ENCODE data around the gene DVL2. TPM values are rescaled to one million over a fixed set of nuclear protein-coding genes. Genes with fewer than 3 reads are reported as not detected.
A peak's percentile ranks its signal among the peaks of the same experiment; 100 is the strongest.

DVL2 gene
- total RNA-seq (2022) (44.8 and 45.7 TPM in 2 replicates), Bru-seq, nascent RNA (percentile 55 among the genes with signal in this experiment), BruChase-seq, experiment 1, labeled RNA remaining after a 6-hour chase (percentile 72 among the genes with signal in this experiment), BruChase-seq, experiment 2, labeled RNA remaining after a 2-hour chase (percentile 68 among the genes with signal in this experiment)
- long read RNA-seq, transcript DVL2-201 (15 exons, 3,018 nt) = major isoform, 17 of 36 reads
- long read RNA-seq, partial matches to known transcripts = 3 of 36 reads
- long read RNA-seq, other reads (novel, unspliced or antisense) = 16 of 36 reads

DNA sequence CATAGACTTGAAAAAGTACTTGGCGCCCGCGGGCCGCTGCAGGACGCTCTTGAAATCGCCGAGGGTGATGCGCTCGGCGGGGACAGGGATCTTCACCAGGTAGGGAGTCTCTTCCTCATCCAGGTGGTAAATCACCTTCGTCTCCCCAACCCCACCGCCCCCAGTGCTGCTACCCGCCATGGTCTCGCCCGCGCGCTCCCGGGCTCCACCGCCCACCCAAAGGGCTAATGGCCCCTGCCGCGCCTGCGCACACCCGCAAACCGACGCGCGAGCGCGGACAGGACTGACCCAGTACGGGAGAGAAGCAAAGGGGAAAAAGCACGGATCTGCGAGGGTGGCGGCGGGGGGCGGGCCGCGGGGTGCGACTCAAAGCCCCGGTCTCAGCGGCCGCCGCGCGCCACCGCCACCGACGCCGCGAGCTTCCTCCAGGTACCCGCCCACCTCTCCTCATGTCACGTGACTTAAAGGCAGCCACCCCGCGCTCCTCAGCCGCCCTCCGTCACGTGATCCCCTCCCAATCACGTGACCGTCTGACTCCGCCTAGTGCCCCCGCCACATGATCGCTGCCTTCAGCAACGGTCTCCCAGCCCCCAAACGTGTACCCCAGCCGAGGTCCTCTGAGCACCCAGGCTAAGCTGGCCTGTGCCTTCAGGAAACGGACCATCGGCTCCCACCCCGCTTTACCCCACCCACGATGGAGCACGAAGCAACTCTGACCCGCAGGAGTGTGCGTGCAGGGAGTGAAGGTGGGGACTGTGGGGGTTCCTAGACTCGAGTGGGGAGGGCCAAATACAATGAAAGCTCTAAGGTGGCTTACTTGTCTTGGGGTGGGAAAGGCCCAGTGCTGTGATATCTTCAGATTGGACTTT, at the start of gene DVL2:
DVL2 (minus strand) TSS at position 435 of the 869 bp plus-strand sequence; CDS start at position 180, 255 bp downstream.
- CTCF ChIA-PET = interaction anchor here (0.7 to 1.8 kb wide), 3 partner anchors 14 to 188 kb away, joined by 3 to 5 read pairs (median 3); partner anchors contain the start of genes ACADVL and DLG4
- BruUV-seq (replicated peaks) = no TSS peak

DNA sequence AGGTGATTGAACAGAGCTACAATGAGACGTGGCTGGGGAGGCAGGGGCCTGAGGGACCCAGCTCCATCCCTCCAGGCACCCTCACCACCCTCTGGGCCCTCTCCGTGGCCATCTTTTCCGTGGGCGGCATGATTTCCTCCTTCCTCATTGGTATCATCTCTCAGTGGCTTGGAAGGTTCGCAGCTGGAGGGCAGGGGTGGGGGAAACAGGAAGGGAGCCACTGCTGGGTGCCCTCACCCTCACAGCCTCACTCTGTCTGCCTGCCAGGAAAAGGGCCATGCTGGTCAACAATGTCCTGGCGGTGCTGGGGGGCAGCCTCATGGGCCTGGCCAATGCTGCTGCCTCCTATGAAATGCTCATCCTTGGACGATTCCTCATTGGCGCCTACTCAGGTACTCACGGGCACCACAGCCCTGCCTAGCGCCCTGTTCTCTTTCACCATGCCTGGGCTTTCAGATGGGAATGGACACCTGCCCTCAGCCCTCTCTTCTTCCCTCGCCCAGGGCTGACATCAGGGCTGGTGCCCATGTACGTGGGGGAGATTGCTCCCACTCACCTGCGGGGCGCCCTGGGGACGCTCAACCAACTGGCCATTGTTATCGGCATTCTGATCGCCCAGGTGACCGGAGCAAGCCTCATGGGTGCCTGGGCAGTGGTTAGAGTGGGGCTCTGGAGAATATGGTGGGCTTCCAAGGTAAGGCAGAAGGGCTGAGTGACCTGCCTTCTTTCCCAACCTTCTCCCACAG, 49.3 kb upstream of the DVL2 start:
- TF ChIP-seq, protein P1, sequence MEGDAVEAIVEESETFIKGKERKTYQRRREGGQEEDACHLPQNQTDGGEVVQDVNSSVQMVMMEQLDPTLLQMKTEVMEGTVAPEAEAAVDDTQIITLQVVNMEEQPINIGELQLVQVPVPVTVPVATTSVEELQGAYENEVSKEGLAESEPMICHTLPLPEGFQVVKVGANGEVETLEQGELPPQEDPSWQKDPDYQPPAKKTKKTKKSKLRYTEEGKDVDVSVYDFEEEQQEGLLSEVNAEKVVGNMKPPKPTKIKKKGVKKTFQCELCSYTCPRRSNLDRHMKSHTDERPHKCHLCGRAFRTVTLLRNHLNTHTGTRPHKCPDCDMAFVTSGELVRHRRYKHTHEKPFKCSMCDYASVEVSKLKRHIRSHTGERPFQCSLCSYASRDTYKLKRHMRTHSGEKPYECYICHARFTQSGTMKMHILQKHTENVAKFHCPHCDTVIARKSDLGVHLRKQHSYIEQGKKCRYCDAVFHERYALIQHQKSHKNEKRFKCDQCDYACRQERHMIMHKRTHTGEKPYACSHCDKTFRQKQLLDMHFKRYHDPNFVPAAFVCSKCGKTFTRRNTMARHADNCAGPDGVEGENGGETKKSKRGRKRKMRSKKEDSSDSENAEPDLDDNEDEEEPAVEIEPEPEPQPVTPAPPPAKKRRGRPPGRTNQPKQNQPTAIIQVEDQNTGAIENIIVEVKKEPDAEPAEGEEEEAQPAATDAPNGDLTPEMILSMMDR (IDR thresholded peaks at IDR 0.05; ENCODE audit: unreplicated experiment) = no peak
- H3K36me3 Mint-ChIP-seq (ENCODE audit: insufficient read depth, unreplicated experiment) = peaks cover 14% of the 10 kb centered on the region
- no TSS peak for BruUV-seq (replicated peaks)
- no peak overlapping the region for H3K27ac Mint-ChIP-seq (ENCODE audit: unreplicated experiment)
- H3K9me3 Mint-ChIP-seq (ENCODE audit: low read depth, unreplicated experiment) = no peaks in the 10 kb centered on the region
- peaks cover 42% of the 10 kb centered on the region for H3K27me3 Mint-ChIP-seq (ENCODE audit: unreplicated experiment)
- intact Hi-C loops (cut with micrococcal nuclease; ENCODE audit: unreplicated experiment) = no loop called here
- DNase-seq = no peak
- CTCF ChIA-PET = no interaction called here
- H3K4me1 Mint-ChIP-seq (ENCODE audit: low read depth, unreplicated experiment) = peaks cover 16% of the 10 kb centered on the region
- no peak overlapping the region for H3K4me3 Mint-ChIP-seq (ENCODE audit: low read depth, unreplicated experiment)

More for the DNA sequence above, at the start of gene DVL2:
- intact Hi-C loops (cut with micrococcal nuclease; ENCODE audit: unreplicated experiment) = no loop called here
- Mint-ChIP-seq H3K4me3 (ENCODE audit: low read depth, unreplicated experiment) (peak within 1 kb of the TSS; percentile 82), H3K4me1 (ENCODE audit: low read depth, unreplicated experiment) (peaks cover 41% of the 10 kb centered on the region), H3K9me3 (ENCODE audit: low read depth, unreplicated experiment) (no peaks in the 10 kb centered on the region), H3K36me3 (ENCODE audit: insufficient read depth, unreplicated experiment) (peaks cover 74% of the 10 kb centered on the region), H3K27me3 (ENCODE audit: unreplicated experiment) (no peaks in the 10 kb centered on the region), H3K27ac (ENCODE audit: unreplicated experiment) (peak within 1 kb of the TSS; percentile 95)
- peak; percentile 91 for DNase-seq
- TF ChIP-seq, protein P1 (IDR thresholded peaks at IDR 0.05; ENCODE audit: unreplicated experiment) = no peak

DNA sequence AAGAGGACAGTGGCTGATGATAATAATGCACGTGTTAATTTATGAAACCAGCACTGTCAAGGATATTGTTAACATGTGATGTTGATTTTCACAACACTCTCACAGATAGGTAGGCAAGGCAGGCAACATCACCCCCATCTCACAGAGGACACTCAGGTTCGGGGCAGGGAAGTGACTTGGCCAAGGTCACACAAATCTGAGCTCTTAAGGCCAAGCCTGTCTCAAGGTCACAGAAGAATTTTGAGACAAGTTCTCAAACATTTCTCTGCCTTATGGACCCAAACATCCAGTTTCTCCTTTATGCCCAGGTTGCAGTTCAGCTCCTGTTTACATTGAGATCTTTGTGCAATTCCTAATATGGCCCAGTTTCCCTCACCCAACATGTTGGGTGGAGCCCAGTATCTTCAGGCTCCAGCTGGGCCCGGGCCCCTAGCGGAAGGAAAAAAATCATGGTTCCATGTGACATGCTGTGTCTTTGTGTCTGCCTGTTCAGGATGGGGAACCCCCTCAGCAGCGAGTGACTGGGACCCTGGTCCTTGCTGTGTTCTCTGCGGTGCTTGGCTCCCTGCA, 48.5 kb upstream of the DVL2 start:
- no peak overlapping the region for H3K27ac Mint-ChIP-seq (ENCODE audit: unreplicated experiment)
- H3K27me3 Mint-ChIP-seq (ENCODE audit: unreplicated experiment) = peaks cover 34% of the 10 kb centered on the region
- TF ChIP-seq, protein P1 (IDR thresholded peaks at IDR 0.05; ENCODE audit: unreplicated experiment) = no peak
- DNase-seq = no peak
- CTCF ChIA-PET = no interaction called here
- intact Hi-C loops (cut with micrococcal nuclease; ENCODE audit: unreplicated experiment) = no loop called here
- no peaks in the 10 kb centered on the region for H3K9me3 Mint-ChIP-seq (ENCODE audit: low read depth, unreplicated experiment)
- H3K4me1 Mint-ChIP-seq (ENCODE audit: low read depth, unreplicated experiment) = peaks cover 16% of the 10 kb centered on the region
- no TSS peak for BruUV-seq (replicated peaks)
- peak overlapping the region; percentile 19 for H3K4me3 Mint-ChIP-seq (ENCODE audit: low read depth, unreplicated experiment)
- H3K36me3 Mint-ChIP-seq (ENCODE audit: insufficient read depth, unreplicated experiment) = peaks cover 14% of the 10 kb centered on the region

Data from Calu3 (cell line).